OCI-LY7 (cell line): ENCODE measurements around the gene PCDHGA2. TPM values are rescaled to one million over a fixed set of nuclear protein-coding genes. Genes with fewer than 3 reads are reported as not detected.

Experiments
- BruUV-seq: library from RNA; stranded (reverse); fragments of 400-500 nt; replicated peaks from 2 replicates; lab custom pipeline; 2021; lab: Mats Ljungman, UMichigan
- CTCF ChIA-PET: fragments of 300-600 bp; sonication (Branson Sonifier 250); formaldehyde crosslinking; loops from one replicate; lab custom pipeline; 2022; ENCODE audit warnings: antibody characterized with exemption; ENCODE audit not compliant: unreplicated experiment; lab: Charles Lee
- POLR2A ChIA-PET: fragments of 300-600 bp; sonication (Branson Sonifier 250); formaldehyde crosslinking; loops from one replicate; lab custom pipeline; 2022; ENCODE audit warnings: antibody characterized with exemption; lab: Charles Lee
- DNase-seq: peaks from one replicate; pipeline ENCODE4 v3.0.0-alpha.2; 2015; ENCODE audit warnings: low spot score
- H2AFZ ChIP-seq: fragments of 200-600 bp; sonication (generic), shearing (Covaris generic); 2 replicates; pipeline ENCODE4 v1.6.1; 2014; ENCODE audit warnings: mild to moderate bottlenecking, antibody characterized with exemption, low read length, moderate library complexity
- H3K27ac ChIP-seq: fragments of 200-600 bp; sonication (generic); 2 replicates; pipeline ENCODE4 v1.5.1; 2014; ENCODE audit warnings: mixed run types, low read depth, mild to moderate bottlenecking, moderate library complexity, low read length, inconsistent platforms; ENCODE audit not compliant: poor library complexity, severe bottlenecking
- H3K36me3 ChIP-seq: fragments of 200-600 bp; sonication (generic); 2 replicates; pipeline ENCODE4 v1.6.1; 2014; ENCODE audit warnings: mild to moderate bottlenecking, antibody characterized with exemption, low read length, moderate library complexity, mixed read lengths; ENCODE audit not compliant: insufficient read depth
- H3K4me1 ChIP-seq: fragments of 200-600 bp; sonication (generic); 2 replicates; pipeline ENCODE4 v1.5.1; 2014; ENCODE audit warnings: mild to moderate bottlenecking, low read length; ENCODE audit not compliant: insufficient read depth, poor library complexity, severe bottlenecking
- H3K4me2 ChIP-seq: fragments of 200-600 bp; sonication (generic); 2 replicates; pipeline ENCODE4 v1.6.1; 2014; ENCODE audit warnings: mild to moderate bottlenecking, low read length
- H3K4me3 ChIP-seq: fragments of 200-600 bp; sonication (generic); 2 replicates; pipeline ENCODE4 v1.5.1; 2014; ENCODE audit warnings: mild to moderate bottlenecking, low read depth, low read length; ENCODE audit not compliant: poor library complexity, severe bottlenecking
- H3K79me2 ChIP-seq: fragments of 200-600 bp; sonication (generic); 2 replicates; pipeline ENCODE4 v1.6.1; 2016; ENCODE audit warnings: low read depth, mild to moderate bottlenecking, low read length, moderate library complexity, mixed read lengths; ENCODE audit not compliant: insufficient read depth
- H3K9me2 ChIP-seq: fragments of 200-600 bp; sonication (generic); 2 replicates; pipeline ENCODE4 v1.6.1; 2016; ENCODE audit warnings: mild to moderate bottlenecking, low read length, mixed read lengths; ENCODE audit not compliant: insufficient read depth
- H3K9me3 ChIP-seq: fragments of 200-600 bp; sonication (generic); 2 replicates; pipeline ENCODE4 v1.6.1; 2014; ENCODE audit warnings: mild to moderate bottlenecking, mixed run types, low read length, mixed read lengths
- H4K20me1 ChIP-seq: fragments of 200-600 bp; sonication (generic); 2 replicates; pipeline ENCODE4 v1.6.1; 2014; ENCODE audit warnings: mild to moderate bottlenecking, antibody characterized with exemption, low read length, moderate library complexity, mixed read lengths; ENCODE audit not compliant: insufficient read depth
- CTCF ChIP-seq: fragments of 200-600 bp; sonication (generic); conservative IDR thresholded peaks from 2 replicates; pipeline ENCODE4 v1.5.1; 2014; ENCODE audit warnings: mild to moderate bottlenecking, antibody characterized with exemption, low read length, moderate library complexity, mixed read lengths
- EZH2phosphoT487 ChIP-seq: fragments of 200-600 bp; sonication (generic); IDR thresholded peaks from 2 replicates; pipeline ENCODE4 v1.6.1; 2018; ENCODE audit warnings: low read depth, borderline replicate concordance, mild to moderate bottlenecking, mixed run types, antibody characterized with exemption, low read length, moderate library complexity, mixed read lengths
- intact Hi-C: fragments of 100-400 bp; cut with micrococcal nuclease; formaldehyde crosslinking; loops from one replicate; pipeline ENCODE4 v1.10.0; 2022; ENCODE audit not compliant: unreplicated experiment
- total RNA-seq, 2 experiments: library from RNA; depleted of rRNA in 1 of 2; stranded (reverse); fragments of >200 nt in 1 of 2; shearing (Covaris generic) in 1 of 2; gene quantifications; 2 replicates each; pipeline ENCODE4 v1.2.3, GENCODE V29; 2014 to 2022

The PCDHGA2 gene
- total RNA-seq, 2 experiments from 2014 or later = 0.19 to 0.74 TPM

- no peaks in the 10 kb centered on the region; the same call in 1 of the 2 replicates for H3K9me3 ChIP-seq
- no TSS peak for BruUV-seq
- intact Hi-C loops = loop anchor here (5.0 kb wide), 1 partner anchor 113 kb away; the partner anchor contains the start of gene PCDHGC3
Observed at GRCh38 chr5:141363952-141364660, 25.5 kb downstream of the PCDHGA2 start, which contains the start of gene PCDHGA5. PCDHGA5 (plus strand) TSS chr5:141364162; CDS start chr5:141364331, 169 bp downstream.

GRCh38 chr5:141366016-141366896 is 27.7 kb downstream of the PCDHGA2 start:
- intact Hi-C loops = no loop called here
- ChIA-PET CTCF (no interaction called here), POLR2A (interaction anchor here (0.7 kb wide), 1 partner anchor 141 kb away, joined by 3 read pairs; no protein-coding TSS in a partner anchor)
- H4K20me1 ChIP-seq = no peaks in the 10 kb centered on the region
- peaks cover 17% of the 10 kb centered on the region; the same call in 1 of the 2 replicates for H3K79me2 ChIP-seq
- H3K4me3 ChIP-seq = no peak overlapping the region
- no peak for DNase-seq
- no peak overlapping the region for H3K4me2 ChIP-seq
- BruUV-seq = no TSS peak
- no peak overlapping the region for H3K27ac ChIP-seq
- TF ChIP-seq CTCF (no peak), EZH2phosphoT487 (no peak)
- peaks cover 24% of the 10 kb centered on the region for H3K36me3 ChIP-seq
- H3K4me1 ChIP-seq = peaks cover 35% of the 10 kb centered on the region
- H2AFZ ChIP-seq = no peak overlapping the region
- no peaks in the 10 kb centered on the region for H3K9me2 ChIP-seq
- no peaks in the 10 kb centered on the region; the same call in 1 of the 2 replicates for H3K9me3 ChIP-seq

More at GRCh38 chr5:141363952-141364660, 25.5 kb downstream of the PCDHGA2 start, which contains the start of gene PCDHGA5:
- Histone ChIP-seq H3K36me3 (peaks cover 24% of the 10 kb centered on the region), H2AFZ (no peak within 1 kb of the TSS; the same call in 1 of the 2 replicates), H4K20me1 (no peaks in the 10 kb centered on the region), H3K27ac (peak within 1 kb of the TSS; percentile 85), H3K4me1 (peaks cover 41% of the 10 kb centered on the region), H3K79me2 (peaks cover 24% of the 10 kb centered on the region; the same call in 1 of the 2 replicates), H3K4me2 (peak within 1 kb of the TSS; percentile 79), H3K4me3 (peak within 1 kb of the TSS; percentile 66), H3K9me2 (no peaks in the 10 kb centered on the region)
- ChIA-PET CTCF (interaction anchor here (0.8 kb wide), 1 partner anchor 17 kb away, joined by 3 read pairs; no protein-coding TSS in a partner anchor), POLR2A (interaction anchor here (0.5 kb wide), 1 partner anchor 170 kb away, joined by 5 read pairs; no protein-coding TSS in a partner anchor)
- DNase-seq = no peak
- TF ChIP-seq EZH2phosphoT487 (no peak), CTCF (peak; percentile 54)
